A673 (cell line): ENCODE measurements around the gene CUBN. TPM values are rescaled to one million over a fixed set of nuclear protein-coding genes. Genes with fewer than 3 reads are reported as not detected.
A peak's percentile ranks its signal among the peaks of the same experiment; 100 is the strongest.

ENCODE experiments used
- BruUV-seq: library from RNA; stranded (reverse); fragments of 400-500 nt; replicated peaks from 2 replicates; lab custom pipeline; 2021; lab: Mats Ljungman, UMichigan
- CTCF ChIA-PET: fragments of 300-600 bp; sonication (Branson Sonifier 250); formaldehyde crosslinking; loops from one replicate; lab custom pipeline; 2022; ENCODE audit warnings: antibody characterized with exemption; lab: Charles Lee
- POLR2A ChIA-PET: fragments of 300-600 bp; sonication (Branson Sonifier 250); formaldehyde crosslinking; loops from one replicate; lab custom pipeline; 2022; ENCODE audit warnings: antibody characterized with exemption; ENCODE audit not compliant: low non-redundant PET; lab: Charles Lee
- DNase-seq: peaks from one replicate; pipeline ENCODE4 v3.0.0-alpha.2; 2015; ENCODE audit warnings: low spot score
- H3K27ac ChIP-seq: fragments of 200-600 bp; sonication (generic); 2 replicates; pipeline ENCODE4 v1.5.1; 2016; ENCODE audit warnings: mixed run types, low read depth, mild to moderate bottlenecking, mixed read lengths, antibody characterized with exemption, low read length; ENCODE audit not compliant: poor library complexity, severe bottlenecking
- H3K27me3 ChIP-seq: fragments of 200-600 bp; sonication (generic); replicated peaks from 2 replicates; pipeline ENCODE4 v1.6.1; 2017; ENCODE audit warnings: mixed run types, low read depth, mild to moderate bottlenecking, mixed read lengths, antibody characterized with exemption, low read length; ENCODE audit not compliant: insufficient read depth, poor library complexity
- H3K36me3 ChIP-seq: fragments of 200-600 bp; sonication (generic); 2 replicates; pipeline ENCODE4 v1.6.1; 2016; ENCODE audit warnings: mixed run types, mild to moderate bottlenecking, mixed read lengths, antibody characterized with exemption, low read length; ENCODE audit not compliant: insufficient read depth, poor library complexity, severe bottlenecking
- H3K4me1 ChIP-seq: fragments of 200-600 bp; sonication (generic); 2 replicates; pipeline ENCODE4 v1.6.1; 2017; ENCODE audit warnings: mixed run types, mild to moderate bottlenecking, mixed read lengths, antibody characterized with exemption, low read length; ENCODE audit not compliant: insufficient read depth, poor library complexity, severe bottlenecking
- H3K4me3 ChIP-seq: fragments of 200-600 bp; sonication (generic); 2 replicates; pipeline ENCODE4 v1.5.1; 2016; ENCODE audit warnings: low read depth, mixed run types, mild to moderate bottlenecking, mixed read lengths, low read length; ENCODE audit not compliant: poor library complexity, severe bottlenecking
- H3K9me3 ChIP-seq: fragments of 200-600 bp; sonication (generic); 2 replicates; pipeline ENCODE4 v1.6.1; 2016; ENCODE audit warnings: mixed run types, low read depth, mild to moderate bottlenecking, mixed read lengths, antibody characterized with exemption, low read length; ENCODE audit not compliant: poor library complexity, severe bottlenecking
- CTCF ChIP-seq: fragments of 300-800, 200-600 bp; sonication (generic); conservative IDR thresholded peaks from 2 replicates; pipeline ENCODE4 v1.5.1; 2017; ENCODE audit warnings: low read depth, mild to moderate bottlenecking, antibody characterized with exemption, low read length, moderate library complexity, mixed read lengths
- EZH2 ChIP-seq: fragments of 200-600 bp; sonication (generic); IDR thresholded peaks from 2 replicates; pipeline ENCODE4 v1.6.1; 2017; ENCODE audit warnings: borderline replicate concordance, low read depth, mild to moderate bottlenecking, mixed read lengths, antibody characterized with exemption, low read length; ENCODE audit not compliant: poor library complexity, severe bottlenecking
- intact Hi-C: fragments of 100-400 bp; cut with micrococcal nuclease; formaldehyde crosslinking; loops from one replicate; pipeline ENCODE4 v1.10.0; 2022; ENCODE audit not compliant: unreplicated experiment
- total RNA-seq: library from RNA; stranded (reverse); gene quantifications from 2 replicates; pipeline ENCODE4 v1.2.3, GENCODE V29; 2021

The CUBN gene
- total RNA-seq, 1 experiment from 2014 or later, result 3.4 TPM

- H3K4me1 ChIP-seq, result peaks cover 27% of the 10 kb centered on the region
- POLR2A ChIA-PET, result no interaction called here
These were observed 125.8 kb downstream of the CUBN start for GRCh38 chr10:17003651-17004286.

DNA sequence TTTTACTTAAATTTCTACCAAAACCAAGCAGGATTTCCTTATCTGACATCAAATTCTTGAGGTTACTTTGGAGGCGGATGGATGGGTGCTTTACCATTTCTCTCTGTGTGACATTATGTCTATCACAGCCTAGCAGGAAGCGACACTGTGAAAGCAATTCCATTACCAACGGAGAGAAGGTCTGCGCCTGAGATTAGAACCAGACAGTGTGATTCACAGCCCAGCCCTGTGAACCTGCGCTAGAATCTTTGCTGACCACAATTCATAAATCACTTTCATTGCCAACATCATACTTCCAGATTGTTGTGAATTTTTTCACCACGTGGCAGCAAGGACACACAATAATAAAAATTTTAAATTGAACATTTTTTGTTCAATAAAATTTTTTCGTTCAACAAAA, 126.5 kb downstream of the CUBN start:
- POLR2A ChIA-PET, result interaction anchor here (0.6 kb wide), 1 partner anchor 17 kb away, joined by 3 read pairs; no protein-coding TSS in a partner anchor
- peak; percentile 66 for DNase-seq

More at GRCh38 chr10:17003651-17004286, 125.8 kb downstream of the CUBN start:
- CTCF ChIA-PET, result no interaction called here
- no peak overlapping the region for H3K4me3 ChIP-seq
- H3K27me3 ChIP-seq, result no peaks in the 10 kb centered on the region
- TF ChIP-seq EZH2 (no peak), CTCF (no peak)
- no TSS peak for BruUV-seq
- no peaks in the 10 kb centered on the region for H3K36me3 ChIP-seq
- H3K9me3 ChIP-seq, result no peaks in the 10 kb centered on the region
- H3K27ac ChIP-seq, result peak overlapping the region; percentile 21
- DNase-seq, result peak; percentile 59
- intact Hi-C loops, result no loop called here

GRCh38 chr10:17001961-17002749, 127.5 kb downstream of the CUBN start:
- intact Hi-C loops, result no loop called here
- H3K9me3 ChIP-seq, result no peaks in the 10 kb centered on the region
- H3K36me3 ChIP-seq, result no peaks in the 10 kb centered on the region
- ChIA-PET CTCF (no interaction called here), POLR2A (no interaction called here)
- no peaks in the 10 kb centered on the region for H3K27me3 ChIP-seq
- TF ChIP-seq CTCF, result no peak
- TF ChIP-seq EZH2, result no peak
- peaks cover 15% of the 10 kb centered on the region for H3K4me1 ChIP-seq
- no peak for DNase-seq
- BruUV-seq, result no TSS peak
- peak overlapping the region; percentile 21 for H3K27ac ChIP-seq
- no peak overlapping the region for H3K4me3 ChIP-seq

More for the DNA sequence above, 126.5 kb downstream of the CUBN start:
- Histone ChIP-seq H3K9me3 (no peaks in the 10 kb centered on the region), H3K4me3 (no peak overlapping the region), H3K27ac (peak overlapping the region; percentile 21), H3K27me3 (no peaks in the 10 kb centered on the region), H3K4me1 (peaks cover 25% of the 10 kb centered on the region), H3K36me3 (no peaks in the 10 kb centered on the region)
- TF ChIP-seq EZH2, result no peak
- no peak for TF ChIP-seq CTCF
- CTCF ChIA-PET, result no interaction called here
- no TSS peak for BruUV-seq
- intact Hi-C loops, result no loop called here
